B cell (primary cell): ENCODE measurements around the gene STXBP6. TPM values are rescaled to one million over a fixed set of nuclear protein-coding genes. Genes with fewer than 3 reads are reported as not detected.

Source experiments
- ATAC-seq: fragments of 200-7000 bp; cut with Tn5 transposase; one replicate; pipeline ENCODE4 v1.10.0; 2021; ENCODE audit warnings: low read depth, mild to moderate bottlenecking, moderate number of reproducible peaks, moderate library complexity
- CTCF ChIA-PET: fragments of 350-600 bp; sonication (Branson Sonifier 250); formaldehyde crosslinking; loops from one replicate; lab custom pipeline; 2021; ENCODE audit warnings: antibody characterized with exemption, inconsistent platforms; lab: Charles Lee
- POLR2A ChIA-PET: fragments of 350-600 bp; sonication (Branson Sonifier 250); formaldehyde crosslinking; loops from one replicate; lab custom pipeline; 2021; ENCODE audit warnings: antibody characterized with exemption; lab: Charles Lee
- DNase-seq: peaks from one replicate; pipeline ENCODE4 v3.0.0; 2013
- H2AFZ ChIP-seq: 2 replicates; pipeline ENCODE4 v1.6.1; 2012; ENCODE audit warnings: mild to moderate bottlenecking, low read depth, low read length; ENCODE audit not compliant: insufficient read depth, poor library complexity, severe bottlenecking
- H3K27ac ChIP-seq, 2 donors: 1 replicate in 1 of 2; 2 replicates in 1 of 2; pipeline ENCODE4 v1.5.1; 2012 to 2013; ENCODE audit warnings: low read length in 2 of 2, mild to moderate bottlenecking in 2 of 2, moderate library complexity in 1 of 2
- H3K27me3 ChIP-seq, 4 experiments: fragments of 200-600 bp in 1 of 4; sonication (generic) in 1 of 4; replicated peaks in 1 of 4; 1 replicate in 2 of 4; 2 replicates in 2 of 4; pipeline versions ENCODE4 v1.6.1 to v1.7.0; 2013 to 2016; ENCODE audit warnings: low read length in 3 of 4, mild to moderate bottlenecking in 2 of 4, mixed read lengths in 1 of 4, moderate library complexity in 1 of 4; ENCODE audit not compliant: insufficient read depth in 4 of 4, control insufficient read depth in 3 of 4; ENCODE audit errors: control extremely low read depth in 1 of 4
- H3K36me3 ChIP-seq, 2 experiments: replicated peaks in 1 of 2; 1 replicate in 1 of 2; 2 replicates in 1 of 2; pipeline versions ENCODE4 v1.6.1 to v1.7.1; 2013; ENCODE audit warnings: low read length in 1 of 2; ENCODE audit not compliant: insufficient read depth in 2 of 2, control insufficient read depth in 1 of 2; ENCODE audit errors: control extremely low read depth in 1 of 2, extremely low read depth in 1 of 2
- H3K4me1 ChIP-seq, 2 donors: fragments of 200-600 bp in 1 of 2; sonication (generic) in 1 of 2; 1 replicate in 1 of 2; 2 replicates in 1 of 2; pipeline versions ENCODE4 v1.5.1 to v1.6.1; 2013 to 2017; ENCODE audit warnings: low read length in 2 of 2; ENCODE audit not compliant: control insufficient read depth in 2 of 2, insufficient read depth in 2 of 2
- H3K4me2 ChIP-seq: replicated peaks from 2 replicates; pipeline ENCODE3; 2012; ENCODE audit warnings: mild to moderate bottlenecking, low read depth, low read length; ENCODE audit not compliant: poor library complexity, severe bottlenecking
- H3K4me3 ChIP-seq, 5 experiments: fragments of 200-600 bp in 1 of 5; sonication (generic) in 1 of 5; 1 replicate in 3 of 5; 2 replicates in 2 of 5; pipeline versions ENCODE4 v1.5.1 to v1.7.0; 2011 to 2016; ENCODE audit warnings: low read length in 4 of 5, mild to moderate bottlenecking in 4 of 5, low read depth in 2 of 5, control low read depth in 1 of 5, moderate library complexity in 1 of 5; ENCODE audit not compliant: insufficient read depth in 1 of 5; ENCODE audit errors: control extremely low read depth in 1 of 5, extremely low read depth in 1 of 5
- H3K79me2 ChIP-seq: fragments of 200-600 bp; sonication (generic); one replicate; pipeline ENCODE4 v1.6.0; 2016; ENCODE audit warnings: low read length; ENCODE audit not compliant: control insufficient read depth, insufficient read depth
- H3K9ac ChIP-seq: fragments of 200-600 bp; sonication (generic); 2 replicates; pipeline ENCODE4 v1.6.1; 2017; ENCODE audit warnings: mild to moderate bottlenecking, low read length, moderate library complexity
- H3K9me3 ChIP-seq, 3 donors: one replicate each; pipeline versions ENCODE4 v1.6.1 to v1.7.1; 2013; ENCODE audit warnings: low read length in 2 of 3; ENCODE audit not compliant: control insufficient read depth in 2 of 3, insufficient read depth in 1 of 3; ENCODE audit errors: control extremely low read depth in 1 of 3
- H4K20me1 ChIP-seq: 2 replicates; pipeline ENCODE4 v1.6.0; 2012; ENCODE audit warnings: mild to moderate bottlenecking, low read length; ENCODE audit not compliant: insufficient read depth, control insufficient read depth, poor library complexity, severe bottlenecking
- H3K27ac Mint-ChIP-seq: one replicate; pipeline ENCODE4 v1.8.0; 2021; ENCODE audit warnings: mixed read lengths
- H3K27me3 Mint-ChIP-seq: one replicate; pipeline ENCODE4 v1.8.0; 2021; ENCODE audit warnings: mixed read lengths
- H3K4me1 Mint-ChIP-seq: one replicate; pipeline ENCODE4 v1.8.0; 2021; ENCODE audit warnings: mixed read lengths
- H3K4me3 Mint-ChIP-seq: one replicate; pipeline ENCODE4 v1.8.0; 2021; ENCODE audit warnings: mixed read lengths
- H3K9me3 Mint-ChIP-seq: one replicate; pipeline ENCODE4 v1.8.0; 2022; ENCODE audit warnings: mixed read lengths; ENCODE audit not compliant: insufficient read depth
- EZH2 ChIP-seq: IDR thresholded peaks from 2 replicates; pipeline ENCODE4 v1.6.1; 2012; ENCODE audit warnings: borderline replicate concordance, low read depth, mild to moderate bottlenecking, moderate library complexity, low read length; ENCODE audit not compliant: insufficient read depth, poor library complexity, severe bottlenecking
- whole genome bisulfite sequencing: methylation state at CpG from one replicate; pipeline ENCODE4 v1.1.5; 2013; ENCODE audit warnings: missing lambda C conversion rate; ENCODE audit not compliant: insufficient coverage; 5-methylcytosine and 5-hydroxymethylcytosine counted together
- intact Hi-C: fragments of 100-400 bp; cut with micrococcal nuclease; formaldehyde crosslinking; loops from one replicate; pipeline ENCODE4 v1.10.0; 2022
- polyA plus RNA-seq: library from polyadenylated mRNA; depleted of rRNA; stranded (reverse); fragments of >200 nt; gene quantifications from 2 replicates; pipeline ENCODE4 v1.2.3, GENCODE V29; 2012
- total RNA-seq, 2 donors: library from RNA; stranded (reverse); fragments of 120-200 nt in 1 of 2; gene quantifications; 1 replicate in 1 of 2; 2 replicates in 1 of 2; pipeline versions ENCODE4 v1.2.3 to v1.2.4, GENCODE V29; 2013 to 2022
- TF ChIP-seq, protein P1 (sequence below): fragments of 200-600 bp; IDR thresholded peaks from one replicate; pipeline ENCODE4 v1.8.0; 2022; ENCODE audit warnings: antibody characterized with exemption, mild to moderate bottlenecking

Gene STXBP6
- total and polyA plus RNA-seq, 2 donors (not counting 1 experiment from before 2014, with no cell fraction given), result 0.01 TPM; not detected in 1

DNA sequence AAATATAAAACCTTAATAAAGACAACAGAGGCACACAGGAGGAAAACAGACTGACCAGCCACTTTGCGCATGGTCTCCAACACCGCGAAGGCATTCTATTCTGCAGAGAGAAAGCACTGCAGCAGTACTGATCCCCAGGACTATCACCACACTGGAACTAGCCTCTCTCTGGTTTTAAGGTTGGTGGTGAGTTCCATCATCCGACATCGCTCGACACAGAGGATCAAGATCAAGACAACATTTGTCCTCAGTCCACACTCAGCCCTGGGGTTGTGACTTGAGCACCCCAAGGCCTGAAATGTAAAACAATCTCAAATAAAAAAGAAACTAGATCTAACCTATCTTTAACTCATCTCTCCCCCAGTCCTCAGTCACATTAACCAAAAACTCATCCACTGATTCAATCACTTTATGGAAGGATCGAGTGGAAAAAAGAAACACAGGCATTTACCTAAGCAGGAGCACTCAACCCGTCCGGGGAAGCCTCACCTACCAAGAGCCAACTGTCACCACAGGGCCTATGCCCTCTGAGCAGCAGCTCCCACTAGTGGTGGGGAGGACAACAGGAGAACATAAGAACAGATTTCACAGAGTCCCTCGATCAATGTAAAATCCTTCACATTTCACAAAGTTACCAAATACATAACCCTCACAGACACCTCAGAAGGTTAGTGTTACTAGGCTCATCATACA is 17.7 kb downstream of the STXBP6 start:
- H3K9me3 Mint-ChIP-seq, result no peaks in the 10 kb centered on the region
- Histone ChIP-seq H3K27me3 (no peaks in the 10 kb centered on the region), H3K4me2 (no peak overlapping the region), H4K20me1 (no peaks in the 10 kb centered on the region), H3K4me1 (no peaks in the 10 kb centered on the region), H3K27ac (no peak overlapping the region), H2AFZ (no peak overlapping the region), H3K9me3 (no peaks in the 10 kb centered on the region), H3K79me2 (no peaks in the 10 kb centered on the region), H3K36me3 (no peaks in the 10 kb centered on the region), H3K9ac (no peak overlapping the region), H3K4me3 (no peak overlapping the region)
- H3K4me3 Mint-ChIP-seq, result no peak overlapping the region
- CTCF ChIA-PET, result no interaction called here
- DNase-seq, result no peak
- intact Hi-C loops, result no loop called here
- no peak overlapping the region for H3K27ac Mint-ChIP-seq
- no peaks in the 10 kb centered on the region for H3K27me3 Mint-ChIP-seq
- no peak for ATAC-seq
- POLR2A ChIA-PET, result no interaction called here
- peaks cover 2% of the 10 kb centered on the region for H3K4me1 Mint-ChIP-seq
- 97% methylated on average over 9 of the region's 10 CpGs for WGBS
- TF ChIP-seq, protein P1, sequence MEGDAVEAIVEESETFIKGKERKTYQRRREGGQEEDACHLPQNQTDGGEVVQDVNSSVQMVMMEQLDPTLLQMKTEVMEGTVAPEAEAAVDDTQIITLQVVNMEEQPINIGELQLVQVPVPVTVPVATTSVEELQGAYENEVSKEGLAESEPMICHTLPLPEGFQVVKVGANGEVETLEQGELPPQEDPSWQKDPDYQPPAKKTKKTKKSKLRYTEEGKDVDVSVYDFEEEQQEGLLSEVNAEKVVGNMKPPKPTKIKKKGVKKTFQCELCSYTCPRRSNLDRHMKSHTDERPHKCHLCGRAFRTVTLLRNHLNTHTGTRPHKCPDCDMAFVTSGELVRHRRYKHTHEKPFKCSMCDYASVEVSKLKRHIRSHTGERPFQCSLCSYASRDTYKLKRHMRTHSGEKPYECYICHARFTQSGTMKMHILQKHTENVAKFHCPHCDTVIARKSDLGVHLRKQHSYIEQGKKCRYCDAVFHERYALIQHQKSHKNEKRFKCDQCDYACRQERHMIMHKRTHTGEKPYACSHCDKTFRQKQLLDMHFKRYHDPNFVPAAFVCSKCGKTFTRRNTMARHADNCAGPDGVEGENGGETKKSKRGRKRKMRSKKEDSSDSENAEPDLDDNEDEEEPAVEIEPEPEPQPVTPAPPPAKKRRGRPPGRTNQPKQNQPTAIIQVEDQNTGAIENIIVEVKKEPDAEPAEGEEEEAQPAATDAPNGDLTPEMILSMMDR, result no peak
- TF ChIP-seq EZH2, result no peak

DNA sequence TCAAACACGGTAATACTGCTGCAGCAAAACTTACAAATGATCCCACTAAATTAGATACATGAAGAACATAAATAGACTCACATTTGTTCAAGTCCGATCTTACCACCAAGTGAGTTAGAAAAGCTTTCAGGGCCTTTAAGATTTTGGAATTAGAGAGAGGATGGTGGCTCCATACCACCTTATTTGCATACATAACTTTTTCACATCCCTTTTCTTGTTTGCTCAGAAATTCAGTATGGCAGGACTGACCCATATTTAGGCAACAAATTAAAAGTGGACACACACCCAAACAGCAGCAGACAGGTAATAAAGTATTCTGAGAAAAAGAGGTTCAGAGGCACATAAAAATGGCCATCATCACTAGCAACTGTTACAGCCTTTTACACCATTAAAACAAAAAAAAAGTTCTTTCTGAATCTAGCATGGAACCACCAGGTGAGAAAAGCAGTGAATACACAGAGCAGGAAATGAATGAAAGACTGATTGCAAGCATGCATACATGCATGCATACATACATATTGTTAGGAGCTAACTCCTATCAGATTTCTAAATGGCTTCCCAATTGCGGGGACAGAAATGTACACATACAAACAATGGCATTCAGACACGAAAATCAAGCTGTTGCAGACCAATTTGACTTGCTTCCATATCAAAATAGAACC is 23.3 kb downstream of the STXBP6 start:
- H3K9me3 ChIP-seq, result no peaks in the 10 kb centered on the region
- no peak overlapping the region for H2AFZ ChIP-seq
- H3K4me1 ChIP-seq, result no peaks in the 10 kb centered on the region
- no peak overlapping the region for H3K9ac ChIP-seq
- no peaks in the 10 kb centered on the region for H3K9me3 Mint-ChIP-seq
- no peaks in the 10 kb centered on the region for H3K36me3 ChIP-seq
- no peak overlapping the region for H3K27ac Mint-ChIP-seq
- intact Hi-C loops, result no loop called here
- H3K27me3 ChIP-seq, result no peaks in the 10 kb centered on the region
- H3K4me2 ChIP-seq, result no peak overlapping the region
- TF ChIP-seq EZH2, result no peak
- H4K20me1 ChIP-seq, result no peaks in the 10 kb centered on the region
- H3K4me3 ChIP-seq, result no peak overlapping the region
- H3K79me2 ChIP-seq, result no peaks in the 10 kb centered on the region
- DNase-seq, result no peak
- no peak for ATAC-seq
- H3K27me3 Mint-ChIP-seq, result no peaks in the 10 kb centered on the region
- peaks cover 11% of the 10 kb centered on the region for H3K4me1 Mint-ChIP-seq
- no peak overlapping the region for H3K4me3 Mint-ChIP-seq
- POLR2A ChIA-PET, result no interaction called here
- 100% methylated on average over 1 of the region's 4 CpGs for WGBS
- CTCF ChIA-PET, result no interaction called here
- H3K27ac ChIP-seq, result no peak overlapping the region
